Calu3 (cell line): Measurements from ENCODE around the gene CASP1. TPM values are rescaled to one million over a fixed set of nuclear protein-coding genes. Genes with fewer than 3 reads are reported as not detected.
"Not testable (repeated sequence)": the region's sequence is repeated elsewhere in the genome, so short reads cannot be mapped to it uniquely, and the experiment has no call there.

Source experiments
- BruUV-seq: library from RNA; stranded (reverse); fragments of 400-500 nt; replicated peaks from 2 replicates; lab custom pipeline; 2021; lab: Mats Ljungman, UMichigan
- CTCF ChIA-PET: fragments of 300-600 bp; sonication (Branson Sonifier 250); formaldehyde crosslinking; loops from one replicate; lab custom pipeline; 2022; ENCODE audit warnings: antibody characterized with exemption; lab: Charles Lee
- DNase-seq: peaks from one replicate; pipeline ENCODE4 v3.0.0; 2022
- H3K27ac Mint-ChIP-seq: one replicate; pipeline ENCODE4 v1.8.0; 2022; ENCODE audit warnings: mixed read lengths; ENCODE audit not compliant: unreplicated experiment
- H3K27me3 Mint-ChIP-seq: one replicate; pipeline ENCODE4 v1.8.0; 2022; ENCODE audit warnings: mixed read lengths; ENCODE audit not compliant: unreplicated experiment
- H3K36me3 Mint-ChIP-seq: one replicate; pipeline ENCODE4 v1.8.0; 2022; ENCODE audit warnings: mild to moderate bottlenecking, moderate library complexity, mixed read lengths; ENCODE audit not compliant: insufficient read depth, unreplicated experiment
- H3K4me1 Mint-ChIP-seq: one replicate; pipeline ENCODE4 v1.8.0; 2022; ENCODE audit warnings: mild to moderate bottlenecking, low read depth, mixed read lengths; ENCODE audit not compliant: unreplicated experiment
- H3K4me3 Mint-ChIP-seq: one replicate; pipeline ENCODE4 v1.8.0; 2022; ENCODE audit warnings: mild to moderate bottlenecking, low read depth, moderate library complexity, mixed read lengths; ENCODE audit not compliant: unreplicated experiment
- H3K9me3 Mint-ChIP-seq: one replicate; pipeline ENCODE4 v1.8.0; 2022; ENCODE audit warnings: low read depth, mixed read lengths; ENCODE audit not compliant: unreplicated experiment
- CTCF ChIP-seq: fragments of 200-600 bp; IDR thresholded peaks from one replicate; pipeline ENCODE4 v1.8.0; 2022; ENCODE audit warnings: antibody characterized with exemption; ENCODE audit not compliant: unreplicated experiment
- intact Hi-C: fragments of 100-400 bp; cut with micrococcal nuclease; formaldehyde crosslinking; loops from one replicate; pipeline ENCODE4 v1.10.0; 2022; ENCODE audit not compliant: unreplicated experiment
- total RNA-seq: library from RNA; stranded (reverse); gene quantifications from 2 replicates; pipeline ENCODE4 v1.2.3, GENCODE V29; 2022

The CASP1 gene
- total RNA-seq, 1 experiment from 2014 or later: 10.1 TPM

GRCh38 chr11:105063245-105063941 lies 28.4 kb upstream of the CASP1 start:
- intact Hi-C loops, H3K36me3 Mint-ChIP-seq, H3K4me3 Mint-ChIP-seq, DNase-seq, H3K9me3 Mint-ChIP-seq, CTCF ChIA-PET, H3K27ac Mint-ChIP-seq, H3K27me3 Mint-ChIP-seq, H3K4me1 Mint-ChIP-seq, BruUV-seq: not testable (repeated sequence)

GRCh38 chr11:105057432-105057831 lies 22.5 kb upstream of the CASP1 start:
- no peaks in the 10 kb centered on the region for H3K36me3 Mint-ChIP-seq
- intact Hi-C loops: no loop called here

GRCh38 chr11:105056446-105056845 lies 21.5 kb upstream of the CASP1 start:
- H3K4me3 Mint-ChIP-seq: no peak overlapping the region
- H3K9me3 Mint-ChIP-seq: no peaks in the 10 kb centered on the region
- no peaks in the 10 kb centered on the region for H3K4me1 Mint-ChIP-seq
- intact Hi-C loops: no loop called here
- no peak overlapping the region for H3K27ac Mint-ChIP-seq
- CTCF ChIA-PET: no interaction called here
- no peaks in the 10 kb centered on the region for H3K36me3 Mint-ChIP-seq
- no TSS peak for BruUV-seq
- DNase-seq: no peak
- no peaks in the 10 kb centered on the region for H3K27me3 Mint-ChIP-seq
- TF ChIP-seq CTCF: no peak

More at GRCh38 chr11:105057432-105057831, 22.5 kb upstream of the CASP1 start:
- BruUV-seq: no TSS peak
- no peaks in the 10 kb centered on the region for H3K9me3 Mint-ChIP-seq
- no peaks in the 10 kb centered on the region for H3K4me1 Mint-ChIP-seq
- no peak overlapping the region for H3K4me3 Mint-ChIP-seq
- CTCF ChIA-PET: no interaction called here
- no peak overlapping the region for H3K27ac Mint-ChIP-seq
- no peaks in the 10 kb centered on the region for H3K27me3 Mint-ChIP-seq
- no peak for DNase-seq
- TF ChIP-seq CTCF: no peak

GRCh38 chr11:105054723-105055493 lies 20.0 kb upstream of the CASP1 start:
- BruUV-seq: no TSS peak
- DNase-seq: no peak
- CTCF ChIA-PET: no interaction called here
- Mint-ChIP-seq H3K27me3 (no peaks in the 10 kb centered on the region), H3K27ac (no peak overlapping the region), H3K36me3 (no peaks in the 10 kb centered on the region), H3K4me1 (no peaks in the 10 kb centered on the region), H3K4me3 (no peak overlapping the region), H3K9me3 (no peaks in the 10 kb centered on the region)
- TF ChIP-seq CTCF: no peak
- intact Hi-C loops: no loop called here
